ENCODE measurements around the gene CBFB. TPM values are rescaled to one million over a fixed set of nuclear protein-coding genes. Genes with fewer than 3 reads are reported as not detected.

The CBFB gene
- total and polyA plus RNA-seq, 9 of the 15 experiments (the other 6 are each of a cell fraction or from before 2014, with no cell fraction given), result 22.0 to 112 (median 66.5) TPM

DNA sequence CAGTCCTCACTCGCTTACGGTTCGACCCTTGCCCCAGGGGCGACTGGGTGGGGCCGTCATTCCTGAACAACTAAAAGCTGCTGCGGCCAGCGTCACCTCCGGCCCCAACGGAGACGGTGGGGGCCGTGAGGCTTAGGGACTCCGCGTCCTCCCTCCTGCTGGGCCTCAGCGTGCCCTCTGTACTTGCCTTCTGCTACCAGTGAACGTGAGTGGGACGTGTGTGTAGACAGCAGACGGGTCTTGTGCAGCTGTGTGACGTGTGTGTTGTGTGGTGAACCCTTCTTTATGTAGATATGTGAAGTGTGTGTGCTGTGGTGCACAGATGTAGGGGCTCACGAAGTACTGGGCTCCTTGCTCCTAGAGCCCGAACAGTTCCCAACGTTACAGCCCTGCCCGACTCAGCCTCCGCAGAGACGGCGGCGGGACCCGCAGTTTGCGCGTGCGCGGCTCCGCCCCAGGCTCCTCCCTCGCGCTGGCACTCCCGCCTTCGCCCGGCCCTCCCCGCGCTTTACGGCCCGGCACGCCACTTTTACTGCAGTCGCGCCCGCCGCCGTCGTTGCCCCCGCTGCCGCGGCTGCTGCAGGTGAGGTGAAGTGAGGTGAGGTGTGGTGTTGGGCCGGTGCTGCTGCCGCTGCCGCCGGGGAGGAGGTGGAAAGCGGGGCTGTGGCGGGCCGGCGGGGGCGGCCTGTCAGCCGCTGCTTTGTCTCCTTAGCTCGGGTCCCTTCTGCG, 80.6 kb downstream of the CBFB start, which contains the start of gene PHAF1 (continued):
- TF ChIP-seq ARID1B (IDR thresholded peaks at IDR 0.05) (no peak; the same call in 1 of the 2 replicates), RB1 (IDR thresholded peaks at IDR 0.05; ENCODE audit: low read depth) (peak; percentile 87; the same call in 1 of the 2 replicates), ZZZ3 (IDR thresholded peaks at IDR 0.05) (no peak), ZNF551 (CRISPR knock-in tag; IDR thresholded peaks at IDR 0.05) (no peak), NR3C1 (CRISPR knock-in tag; IDR thresholded peaks at IDR 0.05) (no peak), EP300 (IDR thresholded peaks at IDR 0.05; ENCODE audit: low read length) (no peak), NONO (IDR thresholded peaks at IDR 0.05; ENCODE audit: low read depth in 2 of 2, low read length in 1 of 2) (no peak), HOMEZ (CRISPR knock-in tag; IDR thresholded peaks at IDR 0.05) (0 out of 2 replicates have a peak, but pooled peaks have one; percentile 53), TCFL5 (CRISPR knock-in tag; conservative IDR thresholded peaks at IDR 0.05) (no peak), ATF7 (IDR thresholded peaks at IDR 0.05) (peak; percentile 55), RFX1 (IDR thresholded peaks at IDR 0.05) (peak; percentile 51; the same call in 1 of the 2 replicates), HDAC2 (IDR thresholded peaks at IDR 0.05) (peak; percentile 4; the same call in 1 of the 2 replicates), NR2C2 (CRISPR knock-in tag; IDR thresholded peaks at IDR 0.05) (0 out of 2 replicates have a peak, but pooled peaks have one; percentile 11), NR2C2 (tag; IDR thresholded peaks at IDR 0.05) (no peak; the same call in 1 of the 2 replicates), BRCA1 (IDR thresholded peaks at IDR 0.05) (no peak), BRCA1 (CRISPR knock-in tag; IDR thresholded peaks at IDR 0.05) (no peak), NRF1 (conservative IDR thresholded peaks at IDR 0.05 in 1 of 2, IDR thresholded peaks at IDR 0.05 in 1 of 2) (peak; percentile 95 to 96), BDP1 (IDR thresholded peaks at IDR 0.05; ENCODE audit: insufficient read depth, insufficient read length) (no peak), ZNF780A (CRISPR knock-in tag; IDR thresholded peaks at IDR 0.05) (no peak), MCM7 (IDR thresholded peaks at IDR 0.05) (no peak), CHD2 (IDR thresholded peaks at IDR 0.05; ENCODE audit: low read depth, low read length) (no peak), JUNB (CRISPR knock-in tag; conservative IDR thresholded peaks at IDR 0.05) (no peak), TSC22D4 (tag; IDR thresholded peaks at IDR 0.05) (no peak)
- TF ChIP-seq, protein P1, sequence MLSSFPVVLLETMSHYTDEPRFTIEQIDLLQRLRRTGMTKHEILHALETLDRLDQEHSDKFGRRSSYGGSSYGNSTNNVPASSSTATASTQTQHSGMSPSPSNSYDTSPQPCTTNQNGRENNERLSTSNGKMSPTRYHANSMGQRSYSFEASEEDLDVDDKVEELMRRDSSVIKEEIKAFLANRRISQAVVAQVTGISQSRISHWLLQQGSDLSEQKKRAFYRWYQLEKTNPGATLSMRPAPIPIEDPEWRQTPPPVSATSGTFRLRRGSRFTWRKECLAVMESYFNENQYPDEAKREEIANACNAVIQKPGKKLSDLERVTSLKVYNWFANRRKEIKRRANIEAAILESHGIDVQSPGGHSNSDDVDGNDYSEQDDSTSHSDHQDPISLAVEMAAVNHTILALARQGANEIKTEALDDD (IDR thresholded peaks at IDR 0.05), result no peak
- TF ChIP-seq, protein P2, sequence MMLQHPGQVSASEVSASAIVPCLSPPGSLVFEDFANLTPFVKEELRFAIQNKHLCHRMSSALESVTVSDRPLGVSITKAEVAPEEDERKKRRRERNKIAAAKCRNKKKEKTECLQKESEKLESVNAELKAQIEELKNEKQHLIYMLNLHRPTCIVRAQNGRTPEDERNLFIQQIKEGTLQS (IDR thresholded peaks at IDR 0.05), result no peak
- TF ChIP-seq, protein P2 (CRISPR knock-in tag; conservative IDR thresholded peaks at IDR 0.05), result no peak
- TF ChIP-seq, protein P3, sequence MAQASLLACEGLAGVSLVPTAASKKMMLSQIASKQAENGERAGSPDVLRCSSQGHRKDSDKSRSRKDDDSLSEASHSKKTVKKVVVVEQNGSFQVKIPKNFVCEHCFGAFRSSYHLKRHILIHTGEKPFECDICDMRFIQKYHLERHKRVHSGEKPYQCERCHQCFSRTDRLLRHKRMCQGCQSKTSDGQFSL (CRISPR knock-in tag; IDR thresholded peaks at IDR 0.05), result no peak
- TF ChIP-seq, protein P3 (tag; IDR thresholded peaks at IDR 0.05), result no peak
